A549 (cell line): ENCODE measurements around the gene PEX26. TPM values are rescaled to one million over a fixed set of nuclear protein-coding genes. Genes with fewer than 3 reads are reported as not detected.
A peak's percentile ranks its signal among the peaks of the same experiment; 100 is the strongest.

Experiments
- ATAC-seq, 2 experiments: fragments of 200-7000 bp in 1 of 2; fragments of >200 bp in 1 of 2; cut with Nextera tagmentation in 1 of 2; cut with Tn5 transposase in 1 of 2; 3 replicates each; pipeline versions ENCODE4 v1.8.0 to v1.9.1; 2018 to 2020; ENCODE audit warnings: mild to moderate bottlenecking in 1 of 2, moderate library complexity in 1 of 2
- CTCF ChIA-PET: fragments of 300-600 bp; sonication (Branson Sonifier 250); formaldehyde crosslinking; extraction: SDS; loops from one replicate; lab custom pipeline; 2021; ENCODE audit warnings: antibody characterized with exemption, inconsistent platforms; lab: Yijun Ruan, JAX
- POLR2A ChIA-PET: fragments of 350-600 bp; formaldehyde crosslinking; extraction: SDS; loops from one replicate; lab custom pipeline; 2021; ENCODE audit warnings: antibody characterized with exemption, inconsistent platforms; lab: Yijun Ruan, JAX
- DNase-seq, 2 experiments: peaks; one replicate each; pipeline versions ENCODE4 v3.0.0 to v3.0.0-alpha.2; 2011 to 2016; ENCODE audit warnings: low read depth in 1 of 2, low spot score in 1 of 2
- FAIRE-seq: peaks from 2 replicates; lab custom pipeline; 2011; peaks lifted over from hg19 to GRCh38; lab: Jason Lieb, UNC
- H3K27ac ChIP-seq, 2 experiments: fragments of >200 bp; sonication (Bioruptor Twin); formaldehyde crosslinking; 3 replicates each; pipeline ENCODE4 v1.5.1; 2016 to 2017
- H3K4me1 ChIP-seq: fragments of >200 bp; sonication (Bioruptor Twin); formaldehyde crosslinking; 3 replicates; pipeline ENCODE4 v1.6.1; 2016
- H3K4me2 ChIP-seq: fragments of >200 bp; sonication (Bioruptor Twin); formaldehyde crosslinking; 3 replicates; pipeline ENCODE4 v1.6.1; 2016
- H3K4me3 ChIP-seq: fragments of >200 bp; sonication (Bioruptor Twin); formaldehyde crosslinking; 3 replicates; pipeline ENCODE4 v1.5.1; 2016
- H3K9me3 ChIP-seq: fragments of >200 bp; sonication (Bioruptor Twin); formaldehyde crosslinking; 3 replicates; pipeline ENCODE4 v1.6.1; 2016
- BCL3 ChIP-seq: fragments of >200 bp; sonication (Bioruptor Twin); formaldehyde crosslinking; IDR thresholded peaks from 3 replicates; pipeline ENCODE4 v1.6.1; 2016
- CBX2 ChIP-seq: fragments of 200-600 bp; sonication (generic); IDR thresholded peaks from 2 replicates; pipeline ENCODE4 v1.6.1; 2016; ENCODE audit warnings: low read depth, mild to moderate bottlenecking, borderline replicate concordance
- CBX8 ChIP-seq: fragments of 200-600 bp; sonication (generic); IDR thresholded peaks from 2 replicates; pipeline ENCODE4 v1.6.1; 2016
- CEBPB ChIP-seq, 2 experiments: fragments of >200 bp in 1 of 2; sonication (Bioruptor Twin) in 1 of 2; formaldehyde crosslinking in 1 of 2; IDR thresholded peaks; 2 replicates each; pipeline ENCODE4 v1.6.1; 2012 to 2016
- CHD2 ChIP-seq: fragments of 150-350 bp; IDR thresholded peaks from 2 replicates; pipeline ENCODE4 v1.6.1; 2014; ENCODE audit warnings: low read length; ENCODE audit not compliant: partially characterized antibody
- CHD4 ChIP-seq: fragments of 200-600 bp; sonication (generic); IDR thresholded peaks from 2 replicates; pipeline ENCODE4 v1.6.1; 2016; ENCODE audit warnings: antibody characterized with exemption, mild to moderate bottlenecking, borderline replicate concordance
- EP300 ChIP-seq, 2 experiments: fragments of >200 bp; sonication (Bioruptor Twin); formaldehyde crosslinking; IDR thresholded peaks; 2 replicates in 1 of 2; 3 replicates in 1 of 2; pipeline ENCODE4 v1.6.1; 2016 to 2017
- FOSL2 ChIP-seq, 2 experiments: fragments of 450-650 bp in 1 of 2; fragments of >200 bp in 1 of 2; sonication (Bioruptor Twin) in 1 of 2; formaldehyde crosslinking; IDR thresholded peaks; 2 replicates each; pipeline versions ENCODE4 v1.5.0 to v1.6.1; 2016 to 2020; ENCODE audit warnings: mild to moderate bottlenecking in 1 of 2, moderate library complexity in 1 of 2
- HOXB5 ChIP-seq: fragments of 250-450 bp; sonication (Bioruptor Pico); IDR thresholded peaks from 2 replicates; pipeline ENCODE4 v1.5.0; 2020; ENCODE audit warnings: mild to moderate bottlenecking, moderate library complexity
- JUNB ChIP-seq: fragments of >200 bp; sonication (Bioruptor Twin); formaldehyde crosslinking; IDR thresholded peaks from 2 replicates; pipeline ENCODE4 v1.6.1; 2016
- KDM1A ChIP-seq: fragments of 200-600 bp; sonication (generic); IDR thresholded peaks from 2 replicates; pipeline ENCODE4 v1.6.1; 2016; ENCODE audit warnings: low read depth, mild to moderate bottlenecking
- MAFK ChIP-seq: fragments of 450-650 bp; IDR thresholded peaks from 2 replicates; pipeline ENCODE4 v1.6.1; 2014; ENCODE audit not compliant: partially characterized antibody
- MAZ ChIP-seq: fragments of 150-350 bp; IDR thresholded peaks from 2 replicates; pipeline ENCODE4 v1.6.1; 2014; ENCODE audit warnings: antibody characterized with exemption, low read depth, low read length, borderline replicate concordance
- NFE2L2 ChIP-seq: fragments of 150-350 bp; conservative IDR thresholded peaks from 2 replicates; pipeline ENCODE4 v1.6.1; 2014; ENCODE audit warnings: low read length
- NPAS2 ChIP-seq: fragments of 250-450 bp; sonication (Bioruptor Pico); IDR thresholded peaks from 2 replicates; pipeline ENCODE4 v1.8.0; 2022; ENCODE audit warnings: mild to moderate bottlenecking, moderate library complexity, borderline replicate concordance
- POLR2AphosphoS2 ChIP-seq: conservative IDR thresholded peaks from 2 replicates; pipeline ENCODE4 v1.6.1; 2012; ENCODE audit warnings: low read length, improper control_type of control experiment, inconsistent platforms
- RCOR1 ChIP-seq: fragments of 150-350 bp; IDR thresholded peaks from 2 replicates; pipeline ENCODE4 v1.6.1; 2014; ENCODE audit warnings: antibody characterized with exemption, low read length, low read depth
- RNF2 ChIP-seq: fragments of 200-600 bp; sonication (generic); IDR thresholded peaks from 2 replicates; pipeline ENCODE4 v1.6.1; 2016; ENCODE audit warnings: low read depth, mild to moderate bottlenecking, antibody characterized with exemption, moderate library complexity, borderline replicate concordance
- SREBF2 ChIP-seq: fragments of 450-650 bp; IDR thresholded peaks from 2 replicates; pipeline ENCODE4 v1.6.1; 2014; ENCODE audit warnings: mild to moderate bottlenecking, moderate library complexity
- ZFP36 ChIP-seq: fragments of 450-650 bp; IDR thresholded peaks from 2 replicates; pipeline ENCODE4 v1.6.1; 2014; ENCODE audit warnings: borderline replicate concordance; ENCODE audit not compliant: partially characterized antibody
- ZNF302 ChIP-seq: fragments of 250-450 bp; sonication (Bioruptor Pico); IDR thresholded peaks from 2 replicates; pipeline ENCODE4 v1.9.0; 2021; ENCODE audit warnings: inconsistent platforms, mild to moderate bottlenecking, moderate library complexity
- WGBS: methylation state at CpG from one replicate; pipeline ENCODE4 v1.1.6; 2017; ENCODE audit errors: missing lambda C conversion rate; 5-methylcytosine and 5-hydroxymethylcytosine counted together
- polyA plus RNA-seq, 4 experiments: library from polyadenylated mRNA; depleted of rRNA in 3 of 4; stranded (reverse); fragments of >200 nt; fragmentation: RNase III in 1 of 4; extraction: RNeasy Plus Mini Kit Qiagen cat#74134 plus additional on column Dnase treatment in 1 of 4; gene quantifications; 2 replicates in 3 of 4; 3 replicates in 1 of 4; pipeline ENCODE4 v1.2.3, GENCODE V29; 2011 to 2017
- TF ChIP-seq, protein P1 (sequence below): fragments of 250-450 bp; sonication (Bioruptor Pico); IDR thresholded peaks from 2 replicates; pipeline ENCODE4 v1.5.0; 2020; ENCODE audit warnings: low read depth, mild to moderate bottlenecking, moderate library complexity
- TF ChIP-seq, protein P2 (sequence below): fragments of 450-650 bp; IDR thresholded peaks from 2 replicates; pipeline ENCODE4 v1.6.1; 2014; ENCODE audit warnings: antibody characterized with exemption
- TF ChIP-seq, protein P3 (sequence below): fragments of 150-350 bp; IDR thresholded peaks from 2 replicates; pipeline ENCODE4 v1.6.1; 2014; ENCODE audit warnings: low read depth, mild to moderate bottlenecking, low read length
- TF ChIP-seq, protein P4 (sequence below): IDR thresholded peaks from 2 replicates; pipeline ENCODE4 v1.6.1; 2012

The PEX26 gene
- polyA plus RNA-seq, 2 of the 4 experiments (the other 2 are of a cell fraction): 11.8 to 12.4 TPM

- CTCF ChIA-PET: interaction anchor here (1.0 to 10.7 kb wide), 3 partner anchors 9 to 257 kb away, joined by 3 to 45 read pairs (median 37); partner anchors contain the start of gene PEX26
Observed at GRCh38 chr22:18087350-18087855, 9.6 kb downstream of the PEX26 start.

DNA sequence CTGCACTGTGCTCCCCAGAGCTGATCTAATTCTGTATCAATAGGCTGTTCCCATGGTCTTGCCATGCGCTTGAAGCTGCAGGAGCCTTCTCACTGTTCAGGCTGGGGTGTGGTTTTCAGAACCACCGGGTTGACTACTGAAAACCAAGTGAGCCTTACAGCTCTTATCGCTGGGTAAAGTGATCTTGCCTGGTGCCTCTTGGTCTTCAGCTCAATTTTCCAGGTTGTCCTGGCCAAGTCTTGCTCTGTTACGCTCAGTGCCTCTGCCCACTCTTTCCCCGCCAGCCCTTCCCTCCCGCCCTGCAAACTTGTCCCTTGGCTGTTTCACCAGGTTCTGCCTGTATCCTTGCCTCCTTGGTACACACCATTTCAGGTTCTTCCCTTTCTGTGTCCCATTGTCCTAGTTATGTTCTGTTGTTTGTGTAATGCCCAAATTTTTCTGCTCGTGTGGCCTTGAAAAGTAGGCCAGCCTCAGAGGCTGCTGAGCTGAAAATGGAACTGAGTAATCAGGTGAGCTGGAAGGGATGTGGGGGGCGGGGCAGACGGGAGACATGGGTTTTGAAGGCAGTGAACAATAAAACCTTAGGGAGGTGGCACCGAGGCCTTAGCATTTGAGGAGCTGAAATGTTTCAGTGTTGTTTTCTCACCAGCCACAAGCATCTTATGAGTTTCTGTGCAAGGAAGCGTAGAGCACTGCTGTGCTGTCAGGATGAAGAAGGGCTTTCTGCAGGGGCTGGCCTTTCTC, 11.2 kb downstream of the PEX26 start:
- ChIA-PET CTCF (interaction anchor here (6.1 to 10.7 kb wide), 2 partner anchors 13 to 258 kb away, joined by 37 to 45 read pairs; no protein-coding TSS in a partner anchor), POLR2A (interaction anchor here (0.9 kb wide), 1 partner anchor 61 kb away, joined by 3 read pairs; the partner anchor contains the start of gene USP18)
- Histone ChIP-seq H3K4me1 (peaks cover 39% of the 10 kb centered on the region), H3K27ac (peak overlapping the region in 1 of 2 experiments; percentile 52; a peak in 2 of 6 replicates), H3K4me3 (no peak overlapping the region), H3K4me2 (no peak overlapping the region), H3K9me3 (no peaks in the 10 kb centered on the region)
- no peak for FAIRE-seq
- ATAC-seq: no peak
- TF ChIP-seq, protein P1, sequence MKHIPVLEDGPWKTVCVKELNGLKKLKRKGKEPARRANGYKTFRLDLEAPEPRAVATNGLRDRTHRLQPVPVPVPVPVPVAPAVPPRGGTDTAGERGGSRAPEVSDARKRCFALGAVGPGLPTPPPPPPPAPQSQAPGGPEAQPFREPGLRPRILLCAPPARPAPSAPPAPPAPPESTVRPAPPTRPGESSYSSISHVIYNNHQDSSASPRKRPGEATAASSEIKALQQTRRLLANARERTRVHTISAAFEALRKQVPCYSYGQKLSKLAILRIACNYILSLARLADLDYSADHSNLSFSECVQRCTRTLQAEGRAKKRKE (CRISPR knock-in tag): no peak
- TF ChIP-seq KDM1A (no peak), MAFK (no peak), CEBPB (IDR thresholded peaks at IDR 0.05) (no peak), HOXB5 (CRISPR knock-in tag) (no peak), EP300 (IDR thresholded peaks at IDR 0.05) (no peak), RNF2 (no peak), CBX8 (no peak), ZFP36 (no peak), SREBF2 (no peak), CBX2 (no peak), BCL3 (no peak), CHD2 (no peak), RCOR1 (no peak)
- TF ChIP-seq, protein P2, sequence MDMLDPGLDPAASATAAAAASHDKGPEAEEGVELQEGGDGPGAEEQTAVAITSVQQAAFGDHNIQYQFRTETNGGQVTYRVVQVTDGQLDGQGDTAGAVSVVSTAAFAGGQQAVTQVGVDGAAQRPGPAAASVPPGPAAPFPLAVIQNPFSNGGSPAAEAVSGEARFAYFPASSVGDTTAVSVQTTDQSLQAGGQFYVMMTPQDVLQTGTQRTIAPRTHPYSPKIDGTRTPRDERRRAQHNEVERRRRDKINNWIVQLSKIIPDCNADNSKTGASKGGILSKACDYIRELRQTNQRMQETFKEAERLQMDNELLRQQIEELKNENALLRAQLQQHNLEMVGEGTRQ: no peak
- TF ChIP-seq, protein P3, sequence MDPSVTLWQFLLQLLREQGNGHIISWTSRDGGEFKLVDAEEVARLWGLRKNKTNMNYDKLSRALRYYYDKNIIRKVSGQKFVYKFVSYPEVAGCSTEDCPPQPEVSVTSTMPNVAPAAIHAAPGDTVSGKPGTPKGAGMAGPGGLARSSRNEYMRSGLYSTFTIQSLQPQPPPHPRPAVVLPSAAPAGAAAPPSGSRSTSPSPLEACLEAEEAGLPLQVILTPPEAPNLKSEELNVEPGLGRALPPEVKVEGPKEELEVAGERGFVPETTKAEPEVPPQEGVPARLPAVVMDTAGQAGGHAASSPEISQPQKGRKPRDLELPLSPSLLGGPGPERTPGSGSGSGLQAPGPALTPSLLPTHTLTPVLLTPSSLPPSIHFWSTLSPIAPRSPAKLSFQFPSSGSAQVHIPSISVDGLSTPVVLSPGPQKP: no peak
- TF ChIP-seq, protein P4, sequence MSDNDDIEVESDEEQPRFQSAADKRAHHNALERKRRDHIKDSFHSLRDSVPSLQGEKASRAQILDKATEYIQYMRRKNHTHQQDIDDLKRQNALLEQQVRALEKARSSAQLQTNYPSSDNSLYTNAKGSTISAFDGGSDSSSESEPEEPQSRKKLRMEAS: no peak
- WGBS: 90% methylated on average over 9 of the region's 11 CpGs
- no peak for DNase-seq

More at GRCh38 chr22:18087350-18087855, 9.6 kb downstream of the PEX26 start:
- DNase-seq: no peak
- no peak for TF ChIP-seq CBX2
- TF ChIP-seq RCOR1: no peak
- TF ChIP-seq FOSL2 (IDR thresholded peaks at IDR 0.05): no peak
- no peak for TF ChIP-seq FOSL2 (CRISPR knock-in tag; IDR thresholded peaks at IDR 0.05)
- TF ChIP-seq CHD4: no peak
- no peak for TF ChIP-seq RNF2
- no peak for TF ChIP-seq NPAS2 (CRISPR knock-in tag)
- no peak for TF ChIP-seq NFE2L2
- TF ChIP-seq, protein P1 (CRISPR knock-in tag): no peak
- no peak for TF ChIP-seq HOXB5 (CRISPR knock-in tag)
- no peak for TF ChIP-seq JUNB
- TF ChIP-seq POLR2AphosphoS2: no peak
- TF ChIP-seq MAZ: no peak
- TF ChIP-seq EP300 (IDR thresholded peaks at IDR 0.05): no peak
- TF ChIP-seq ZNF302 (CRISPR knock-in tag): no peak
- POLR2A ChIA-PET: no interaction called here
- WGBS: 68% methylated on average over 10 of the region's 13 CpGs
- Histone ChIP-seq H3K27ac (no peak overlapping the region), H3K4me3 (no peak overlapping the region), H3K4me1 (peaks cover 32% of the 10 kb centered on the region), H3K4me2 (no peak overlapping the region), H3K9me3 (no peaks in the 10 kb centered on the region)
- no peak for ATAC-seq
- no peak for FAIRE-seq
